Measurements from ENCODE around the gene ACR.

- TF ChIP-seq EZH2phosphoT487 (IDR thresholded peaks at IDR 0.05; ENCODE audit: borderline replicate concordance) (no peak), CTCF (conservative IDR thresholded peaks at IDR 0.05; ENCODE audit: low read length) (no peak)
Measured at GRCh38 chr22:50712341-50713007, 25.5 kb upstream of the ACR start.

Measured in Loucy (cell line).